GM19397 (cell line): Measurements from ENCODE around the gene CREB5.

Experiments
- ATAC-seq: cut with Tn5 transposase; IDR thresholded peaks from one replicate; pipeline ENCODE4 v1.9.1; 2021; ENCODE audit warnings: mild to moderate bottlenecking, moderate library complexity; ENCODE audit not compliant: unreplicated experiment

CREB5 gene

DNA sequence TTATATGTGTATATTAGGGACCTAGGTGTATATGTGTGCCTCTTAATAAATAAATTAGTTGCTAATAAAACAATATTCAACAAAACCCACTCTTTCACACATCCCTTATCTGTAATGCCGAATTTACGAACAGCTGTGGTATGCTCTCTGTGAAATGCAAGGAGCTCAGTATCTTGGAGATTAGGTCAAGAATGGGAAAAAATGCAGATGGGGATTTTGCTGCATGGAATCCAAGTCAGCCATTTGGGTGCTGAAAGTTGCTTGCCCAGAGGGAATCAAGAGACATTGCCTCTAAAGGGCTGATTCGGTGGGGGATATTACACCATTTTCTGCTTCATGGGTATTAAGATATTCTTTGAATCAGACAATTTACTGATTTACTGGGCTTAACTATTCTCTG is 93.5 kb downstream of the CREB5 start:
- ATAC-seq: no peak

DNA sequence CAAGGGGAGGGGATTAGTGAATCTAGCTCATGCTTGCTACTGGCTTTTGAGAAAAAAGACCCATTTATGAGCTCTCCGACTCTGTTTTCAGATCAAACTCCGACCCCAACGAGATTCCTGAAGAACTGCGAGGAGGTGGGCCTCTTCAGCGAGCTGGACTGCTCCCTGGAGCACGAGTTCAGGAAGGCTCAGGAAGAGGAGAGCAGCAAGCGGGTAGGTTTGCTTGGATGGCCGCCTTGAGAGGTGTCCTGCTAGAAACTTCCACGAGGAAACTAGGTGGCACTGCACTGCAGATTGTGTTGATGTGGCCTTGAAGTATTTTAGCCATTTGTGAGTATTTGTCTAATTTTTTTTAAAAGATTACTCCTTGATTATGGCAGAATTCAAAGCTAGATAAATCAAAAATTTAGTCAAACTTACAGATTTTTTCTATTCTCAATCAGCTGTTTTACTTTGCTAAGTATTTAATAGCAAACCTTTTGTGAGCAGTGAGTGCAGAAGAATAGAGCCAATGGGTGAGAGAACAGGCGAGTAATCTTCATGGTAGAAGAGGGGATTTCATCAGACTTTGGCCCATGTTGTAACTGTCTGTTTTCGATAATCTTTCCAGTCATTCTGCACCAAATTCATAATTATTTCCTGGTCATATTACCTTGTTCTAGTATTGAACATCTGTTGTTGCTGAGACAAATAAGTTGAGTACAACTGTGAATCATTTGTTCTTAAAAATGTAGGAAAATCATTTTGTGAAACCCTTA is 95.4 kb downstream of the CREB5 start:
- no peak for ATAC-seq

DNA sequence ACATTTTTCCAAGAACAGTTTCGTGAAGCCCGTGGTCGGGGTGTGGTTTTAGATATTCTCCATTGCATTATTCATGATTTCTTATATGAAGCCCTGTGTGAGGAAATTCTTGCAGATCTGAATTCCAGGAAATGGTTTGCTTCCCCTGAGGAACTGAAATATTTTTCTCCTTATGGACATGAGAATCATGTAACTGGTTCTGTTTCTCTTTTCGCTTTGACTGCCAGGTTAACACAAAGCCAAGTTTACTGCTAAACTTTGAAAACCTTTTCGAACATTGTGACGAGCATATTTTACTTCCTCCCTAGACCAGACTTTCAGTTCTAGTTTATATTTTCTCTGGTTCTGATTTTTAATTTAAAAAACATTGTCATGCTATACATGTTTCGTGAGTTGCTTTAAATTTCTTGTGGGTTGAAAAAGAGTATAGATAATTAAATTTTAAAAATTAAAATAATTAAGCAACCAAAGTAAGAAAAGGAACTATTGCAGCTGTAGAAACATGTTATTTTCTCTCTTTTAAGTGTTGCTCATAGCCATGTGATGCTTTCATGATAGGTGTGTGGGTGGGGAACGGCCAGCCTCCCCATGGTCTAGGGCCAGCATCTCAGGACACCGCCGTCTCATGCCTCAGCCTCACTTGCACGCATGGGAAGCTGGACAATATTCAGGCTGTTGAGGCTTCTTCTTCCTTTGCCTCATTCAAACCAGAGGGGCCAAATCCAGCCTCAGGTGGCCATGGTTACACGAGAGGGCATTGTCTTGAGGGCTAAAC is 97.1 kb downstream of the CREB5 start:
- ATAC-seq: no peak

DNA sequence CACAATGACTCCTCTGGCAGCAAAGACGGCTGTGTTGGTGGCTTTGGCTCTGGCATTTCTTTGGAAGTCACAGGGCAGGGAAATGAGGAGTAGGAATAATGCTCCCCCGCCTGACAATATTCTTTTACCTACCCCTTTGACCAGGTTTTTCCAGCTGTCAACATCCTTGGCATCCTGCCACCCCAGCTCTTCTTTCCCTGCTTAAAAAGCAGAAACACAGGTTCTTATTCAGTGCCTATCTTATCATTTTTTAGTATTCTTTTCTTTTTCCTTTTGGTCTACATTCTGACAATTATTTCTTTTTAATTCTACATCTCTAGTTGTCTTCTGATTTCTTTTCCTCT is 97.7 kb downstream of the CREB5 start:
- ATAC-seq: no peak

DNA sequence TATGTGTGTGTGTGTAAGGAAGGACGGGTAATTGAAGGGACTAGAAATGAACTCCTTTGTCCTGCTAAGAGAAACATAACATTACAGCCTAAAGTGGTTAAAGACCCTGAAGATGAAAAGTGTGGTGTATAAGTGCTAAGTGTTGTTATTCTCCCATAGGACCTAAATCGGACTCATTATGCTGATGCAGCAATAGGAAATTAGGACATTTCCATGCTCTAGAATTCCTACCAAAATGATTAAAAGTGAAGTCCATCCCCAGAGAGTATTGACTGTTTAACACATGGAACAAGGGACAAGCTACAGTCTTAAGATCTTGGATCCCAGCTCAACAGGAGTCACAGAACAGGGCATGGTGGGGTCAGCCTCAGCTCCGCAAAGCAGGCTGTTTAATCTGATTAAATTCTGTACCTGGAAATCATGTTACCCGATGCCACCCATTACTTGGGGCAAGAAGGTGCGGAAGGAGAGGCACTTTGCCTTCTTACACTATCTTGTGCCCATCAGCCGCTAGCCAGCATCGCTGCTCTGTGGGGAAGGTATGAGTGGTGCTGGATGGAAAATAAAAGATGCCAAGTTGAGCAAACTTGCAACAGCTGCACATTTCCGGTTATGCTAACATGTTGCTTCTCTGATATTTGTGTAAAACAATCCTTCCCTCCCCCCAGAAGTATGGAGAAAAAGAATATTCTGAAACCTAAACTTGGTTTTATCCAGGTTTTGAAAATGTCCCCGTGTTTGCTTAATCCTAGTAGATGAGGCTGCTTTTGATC is 100.5 kb downstream of the CREB5 start:
- no peak for ATAC-seq

DNA sequence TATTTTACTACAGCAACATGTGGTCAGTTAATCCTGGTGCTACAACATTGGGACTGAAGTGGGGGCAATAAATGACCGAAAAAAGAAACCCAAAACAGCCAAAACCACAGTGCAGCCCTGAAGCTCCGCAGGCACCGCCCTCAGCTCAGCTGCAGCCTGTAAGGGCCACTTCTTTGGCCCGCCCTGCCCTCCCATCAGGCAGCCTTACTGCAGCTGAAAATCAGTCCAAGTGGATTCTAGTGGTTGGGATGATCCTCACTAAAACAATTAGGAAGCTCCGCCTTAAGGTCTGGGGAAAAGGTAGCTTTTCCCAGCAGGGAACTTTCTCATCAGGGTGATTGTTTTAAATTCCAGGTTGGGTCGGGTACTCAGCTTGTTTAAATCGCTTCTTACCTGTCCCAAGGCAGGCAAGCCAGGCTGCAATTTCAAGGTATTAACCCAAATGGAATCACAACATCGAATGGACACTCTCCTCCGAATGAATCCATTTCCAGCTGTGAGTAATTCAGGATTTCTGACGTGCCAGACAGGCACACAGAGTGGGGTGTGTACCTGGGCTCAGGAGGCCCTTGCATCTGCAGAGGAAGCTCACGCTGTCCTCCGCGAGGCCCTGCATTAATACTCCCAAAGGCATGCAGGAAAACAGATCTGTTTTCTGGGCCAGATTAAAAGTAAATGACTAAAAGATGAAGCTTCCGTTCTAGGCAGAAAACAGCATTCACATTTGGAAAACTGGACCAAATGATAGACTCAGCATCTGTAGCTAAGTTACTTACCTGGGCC is 104.3 kb downstream of the CREB5 start:
- no peak for ATAC-seq

DNA sequence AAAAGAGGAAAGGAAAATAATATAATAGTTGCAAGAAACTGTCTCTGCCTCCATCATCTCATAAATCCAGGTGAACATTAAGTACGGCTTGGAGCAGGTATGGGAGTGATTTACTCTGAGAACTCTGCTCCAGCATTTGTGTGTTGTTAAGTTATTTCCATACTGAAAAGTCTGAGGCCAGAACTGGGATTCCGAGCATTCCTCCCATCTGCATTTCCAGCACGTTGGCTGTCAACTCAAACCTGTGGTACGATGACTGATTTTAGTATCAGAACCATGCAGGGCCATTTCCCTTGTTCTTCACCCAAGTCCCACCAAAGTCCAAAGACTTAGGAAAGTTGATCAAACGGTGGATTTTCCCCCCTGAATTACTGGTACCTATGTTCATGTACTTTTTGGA is 104.9 kb downstream of the CREB5 start:
- no peak for ATAC-seq

DNA sequence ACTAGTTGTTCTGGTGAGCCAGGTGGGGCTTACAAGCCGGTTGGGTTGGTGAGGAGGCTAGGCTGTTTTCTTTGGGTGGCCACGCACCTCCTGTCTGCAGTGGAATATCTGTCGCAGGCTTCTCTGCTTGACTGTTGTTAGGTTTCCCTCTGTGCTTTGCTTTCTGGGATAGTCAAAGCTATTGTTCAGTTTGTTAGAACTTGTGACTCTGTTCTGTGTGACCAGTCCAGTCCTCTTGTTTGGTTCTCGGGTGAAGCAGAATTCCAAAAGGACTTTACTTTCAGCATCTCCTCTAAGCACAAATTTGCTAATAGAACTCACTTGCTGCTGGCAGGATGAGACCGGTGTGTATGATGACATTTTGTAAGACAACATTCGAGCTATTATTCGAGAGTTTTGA is 105.3 kb downstream of the CREB5 start:
- ATAC-seq: no peak

DNA sequence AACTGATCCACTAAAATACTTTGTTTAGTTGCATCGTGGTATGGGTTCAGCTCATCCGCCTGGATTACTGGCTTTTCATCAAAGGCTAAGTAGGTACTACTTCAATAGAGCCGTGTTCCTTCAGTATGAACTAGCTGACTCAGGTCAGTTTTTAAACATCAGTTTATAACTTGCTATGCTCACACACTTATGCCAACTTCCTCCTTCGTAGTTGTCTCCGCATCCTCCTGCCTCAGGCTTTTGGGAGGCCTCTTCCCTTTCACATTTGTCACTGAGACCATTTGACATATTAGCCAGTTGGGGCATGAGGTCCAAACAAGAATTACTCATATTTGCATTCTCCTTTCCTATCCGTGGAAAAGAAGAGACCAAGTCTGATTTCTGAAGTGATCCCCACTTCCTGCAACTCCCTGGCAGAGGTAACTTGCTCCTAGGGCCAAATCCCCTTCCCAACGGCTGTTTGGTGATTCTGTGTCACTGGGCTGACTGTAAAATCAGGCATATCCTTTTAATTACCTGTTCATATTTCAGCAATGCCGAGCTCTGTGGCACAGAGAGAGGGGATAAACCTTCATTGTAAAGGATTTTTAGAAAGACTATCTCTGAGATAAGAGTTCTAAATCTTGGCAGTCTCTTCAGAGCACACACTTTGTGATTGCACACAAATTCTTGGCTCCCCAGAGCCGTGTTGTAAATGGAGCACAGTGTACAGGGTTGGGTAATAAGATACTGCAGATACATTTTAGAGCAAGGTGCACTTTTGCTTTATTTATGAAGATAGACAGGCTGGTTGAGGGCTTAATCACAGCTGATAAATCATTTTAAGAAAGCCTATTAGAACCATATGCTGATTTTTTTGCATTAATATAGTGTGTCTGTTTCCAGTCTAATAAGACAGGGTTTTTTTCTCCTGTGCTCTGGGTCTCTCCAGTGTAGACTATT is 108.0 kb downstream of the CREB5 start:
- no peak for ATAC-seq

DNA sequence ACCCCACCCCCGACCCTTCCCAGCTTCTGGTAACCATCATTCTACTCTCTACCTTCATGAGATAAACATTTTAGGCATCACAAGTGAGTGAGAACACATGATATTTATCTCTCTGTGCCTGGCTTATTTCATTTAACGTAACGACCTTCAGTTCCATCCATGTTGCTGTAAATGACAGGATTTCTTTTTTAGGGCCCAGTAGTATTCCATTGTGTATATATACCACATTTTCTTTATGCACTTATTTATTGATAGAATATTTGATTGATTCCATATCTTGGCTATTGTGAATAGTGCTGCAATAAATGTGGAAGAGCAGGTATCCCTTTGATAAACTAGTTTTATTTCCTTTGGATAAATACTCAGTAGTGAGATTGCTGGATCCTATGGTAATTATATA is 112.7 kb downstream of the CREB5 start:
- no peak for ATAC-seq

DNA sequence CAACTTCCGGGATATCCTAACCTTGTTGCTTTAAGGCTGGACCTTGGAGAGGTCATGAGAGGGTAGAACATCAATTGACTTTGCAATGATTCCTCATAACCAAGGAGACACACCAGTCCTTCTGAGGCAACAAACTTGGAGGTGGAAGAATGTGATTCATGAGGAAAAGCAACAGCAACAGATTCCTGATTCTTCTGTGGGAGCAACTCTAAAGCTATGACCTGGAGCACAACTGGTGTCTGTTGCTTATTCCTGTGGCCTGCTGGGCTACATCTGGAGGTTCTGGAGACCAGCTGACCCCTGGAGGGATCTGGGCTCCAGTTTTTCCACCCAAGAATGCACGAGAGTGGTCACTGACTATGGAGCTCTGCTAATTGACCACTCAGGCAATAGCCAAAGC is 116.6 kb downstream of the CREB5 start:
- ATAC-seq: no peak

DNA sequence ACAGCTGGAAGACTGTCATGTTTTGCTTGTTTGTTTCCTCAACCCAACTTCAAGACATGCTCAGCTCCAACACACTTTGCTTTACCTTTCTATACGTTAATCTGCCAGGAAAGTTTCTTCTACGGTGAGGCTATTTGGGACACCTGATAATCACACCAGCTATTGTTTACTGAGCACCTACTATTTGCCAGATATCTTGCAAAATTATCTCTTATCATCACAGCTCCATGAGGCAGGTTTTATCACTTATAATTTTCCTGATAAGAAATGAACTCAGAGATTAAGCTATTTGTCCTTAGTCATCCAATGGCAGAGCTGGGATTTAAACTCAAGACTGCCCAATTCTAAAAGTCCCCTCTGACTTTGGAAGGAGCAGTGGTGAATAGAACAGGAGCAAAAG is 117.4 kb downstream of the CREB5 start:
- no peak for ATAC-seq

DNA sequence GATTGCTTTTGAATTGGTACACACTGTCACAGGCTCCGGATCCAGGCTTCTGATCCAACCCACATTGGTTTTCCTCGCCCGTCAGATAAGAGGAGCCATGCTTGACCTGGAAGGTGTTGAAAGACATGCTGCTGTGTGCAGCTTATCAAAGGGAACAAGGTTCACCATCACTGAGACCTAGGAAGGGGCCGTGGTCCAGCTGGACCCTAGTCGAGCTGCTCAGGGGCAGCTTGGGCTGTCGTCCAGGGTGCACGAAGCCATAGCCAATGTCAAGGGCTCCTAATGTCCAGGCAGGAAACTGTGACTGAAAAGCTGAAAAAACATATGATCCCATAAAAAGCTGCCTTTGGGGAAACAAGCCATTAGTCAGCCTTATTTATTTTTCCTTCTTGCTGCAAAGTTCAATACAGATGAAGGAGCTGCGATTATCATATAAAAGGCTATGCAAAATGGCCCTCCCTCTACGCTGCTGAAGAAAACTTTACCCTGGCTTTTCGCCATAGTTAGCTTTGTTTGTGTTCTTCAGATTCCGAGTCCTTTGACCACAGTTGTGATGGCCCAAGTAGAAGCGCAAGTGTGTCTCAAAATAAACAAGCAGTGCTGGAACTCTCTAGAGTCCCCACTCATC is 118.0 kb downstream of the CREB5 start:
- ATAC-seq: no peak

DNA sequence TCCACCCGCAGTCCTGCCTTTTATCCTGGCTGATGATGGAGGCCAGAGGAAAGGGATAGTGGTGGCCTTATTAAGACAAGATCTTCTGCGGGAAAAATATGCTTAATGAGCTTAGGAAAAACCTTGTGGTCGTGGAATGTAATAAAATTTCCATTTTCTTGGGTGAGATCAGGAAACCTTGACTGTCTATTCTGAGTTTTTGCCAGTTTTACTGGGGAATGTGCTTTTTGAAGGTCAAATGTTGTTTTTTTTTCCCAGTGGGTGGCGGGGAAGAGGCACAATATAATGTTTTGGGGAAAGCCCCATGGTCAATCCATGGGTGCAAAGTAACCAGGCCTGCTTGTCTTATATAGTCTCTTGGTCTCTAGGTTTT is 118.5 kb downstream of the CREB5 start:
- ATAC-seq: no peak

DNA sequence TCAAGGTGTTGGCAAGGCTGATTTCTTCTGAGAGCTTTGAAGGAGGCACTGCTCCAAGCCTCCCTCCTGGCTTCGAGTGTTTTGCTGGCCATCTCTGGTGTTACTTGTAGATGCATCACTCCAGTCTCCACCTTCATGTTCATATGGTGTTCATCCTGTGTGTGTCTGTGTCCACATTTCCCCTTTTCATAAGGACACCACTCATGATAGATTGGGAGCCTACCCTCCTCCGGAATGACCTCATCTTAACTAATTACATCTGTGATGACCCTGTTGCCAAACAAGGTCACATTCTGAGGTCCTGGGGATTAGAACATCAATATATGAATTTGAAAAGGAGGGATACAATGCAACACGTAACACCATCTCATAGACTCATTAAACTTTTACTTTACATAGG is 119.0 kb downstream of the CREB5 start:
- no peak for ATAC-seq

DNA sequence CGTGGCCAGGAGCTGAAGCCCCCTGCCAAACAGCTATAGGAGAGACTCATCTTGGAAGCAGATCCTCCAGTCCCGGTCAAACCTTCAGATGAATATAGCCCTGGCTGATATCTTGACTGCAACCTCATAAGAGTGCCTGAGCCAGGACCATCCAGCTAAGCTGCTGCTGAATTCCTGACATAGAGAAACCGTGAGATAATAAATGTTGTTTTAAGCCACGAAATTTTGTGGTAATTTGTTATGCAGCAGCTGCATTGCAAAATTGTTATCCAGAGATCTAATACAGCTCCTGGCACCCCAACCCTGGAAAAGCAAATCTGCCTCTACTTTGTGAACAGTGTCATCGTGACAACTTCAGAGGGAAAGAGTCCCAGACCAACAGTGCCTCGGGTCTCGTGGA is 119.9 kb downstream of the CREB5 start:
- no peak for ATAC-seq

DNA sequence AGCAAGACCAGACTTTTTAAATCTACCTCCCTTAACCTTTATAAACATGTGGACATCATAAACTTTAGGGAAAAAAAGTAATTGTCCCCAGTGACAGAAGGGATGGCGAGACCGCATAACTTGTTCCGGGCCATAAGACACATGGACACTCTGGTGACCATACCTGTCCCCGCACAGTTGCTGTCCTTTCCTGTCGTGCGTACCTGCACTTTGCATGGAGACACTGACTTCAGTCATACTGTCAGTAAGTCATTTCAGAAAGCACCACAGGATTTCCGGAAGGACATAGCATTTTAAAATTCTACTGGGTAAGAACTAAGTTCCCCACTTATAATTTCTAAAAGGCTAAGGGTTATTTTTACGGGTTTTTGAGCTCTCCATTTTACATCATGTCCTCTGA is 120.9 kb downstream of the CREB5 start:
- ATAC-seq: no peak

DNA sequence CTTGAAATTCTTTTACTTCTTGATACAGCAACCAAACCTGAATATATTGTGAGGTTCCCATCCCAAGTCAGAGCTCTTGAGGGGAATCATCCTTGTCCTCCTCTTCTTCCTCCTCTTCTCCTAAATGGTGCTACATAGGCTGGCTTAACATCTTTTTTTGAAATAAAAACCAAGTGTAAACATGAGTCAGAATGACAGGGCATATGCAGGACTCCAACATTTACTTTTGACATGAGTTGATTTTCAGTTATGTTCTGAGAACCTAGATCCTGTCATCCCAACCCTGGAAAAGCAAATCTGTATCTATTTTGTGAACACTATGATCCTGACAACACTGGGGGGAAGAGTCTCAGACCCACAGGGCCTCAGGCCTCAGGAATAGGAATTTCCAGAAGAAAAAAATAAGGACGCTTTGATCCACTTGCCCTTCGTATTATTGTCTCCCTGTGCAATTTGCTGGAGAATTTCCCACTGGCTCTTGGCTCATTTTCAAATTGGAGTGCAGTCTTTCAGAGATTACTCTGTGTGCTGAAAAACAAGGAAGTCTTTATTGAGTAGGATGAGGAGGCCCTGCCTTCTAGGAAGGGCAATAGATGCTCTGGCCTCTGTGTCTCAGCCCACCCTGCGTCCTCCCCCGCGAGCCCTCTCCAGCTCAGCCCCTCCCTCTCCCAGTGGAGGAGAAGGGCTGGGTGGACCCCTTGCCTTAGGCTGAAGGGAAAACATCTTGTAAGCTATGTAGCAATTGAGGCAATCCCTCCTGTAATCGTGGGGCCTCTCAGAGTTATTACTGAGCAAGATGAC is 121.6 kb downstream of the CREB5 start:
- no peak for ATAC-seq

DNA sequence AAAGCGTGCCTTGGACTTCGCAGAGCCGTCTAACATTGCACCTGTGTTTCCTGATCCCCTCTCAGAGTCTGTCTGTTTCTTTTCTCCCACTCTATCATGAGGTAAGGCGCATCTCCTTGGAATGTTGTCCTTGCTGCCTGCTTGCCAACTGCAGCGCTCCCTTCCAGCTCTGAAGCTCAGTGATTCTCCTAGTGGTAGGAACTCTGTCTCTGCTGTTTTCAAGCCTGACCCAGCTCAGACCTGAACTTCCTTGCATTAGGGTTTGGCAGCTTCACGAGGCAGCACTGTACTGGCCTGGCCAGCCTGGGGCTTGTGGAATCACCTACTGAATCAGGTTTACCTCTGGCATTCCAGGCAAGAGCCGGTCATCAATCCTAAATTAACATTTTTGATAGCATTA is 123.9 kb downstream of the CREB5 start:
- no peak for ATAC-seq
